ENCODE data around the gene ESPN.

ESPN gene

DNA sequence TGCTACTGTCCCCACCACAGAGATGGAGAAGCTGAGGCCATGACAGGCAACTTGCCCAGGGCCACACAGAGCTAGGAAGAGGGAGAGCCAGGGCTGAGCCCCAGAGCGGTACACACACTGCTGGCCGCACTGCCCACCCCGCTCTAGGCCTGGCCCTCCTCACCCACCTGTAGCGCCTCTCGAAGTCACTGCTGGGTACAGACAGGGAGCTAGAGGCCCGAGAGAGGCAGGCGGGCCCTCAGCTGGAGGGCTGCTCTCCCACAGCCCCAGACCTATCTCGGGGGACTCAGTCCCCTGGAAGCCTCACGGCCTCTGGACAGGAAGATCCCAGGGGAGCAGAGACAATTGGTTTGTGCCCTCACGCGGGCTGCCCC lies 84.2 kb downstream of the ESPN start:
- TF ChIP-seq, protein P1, sequence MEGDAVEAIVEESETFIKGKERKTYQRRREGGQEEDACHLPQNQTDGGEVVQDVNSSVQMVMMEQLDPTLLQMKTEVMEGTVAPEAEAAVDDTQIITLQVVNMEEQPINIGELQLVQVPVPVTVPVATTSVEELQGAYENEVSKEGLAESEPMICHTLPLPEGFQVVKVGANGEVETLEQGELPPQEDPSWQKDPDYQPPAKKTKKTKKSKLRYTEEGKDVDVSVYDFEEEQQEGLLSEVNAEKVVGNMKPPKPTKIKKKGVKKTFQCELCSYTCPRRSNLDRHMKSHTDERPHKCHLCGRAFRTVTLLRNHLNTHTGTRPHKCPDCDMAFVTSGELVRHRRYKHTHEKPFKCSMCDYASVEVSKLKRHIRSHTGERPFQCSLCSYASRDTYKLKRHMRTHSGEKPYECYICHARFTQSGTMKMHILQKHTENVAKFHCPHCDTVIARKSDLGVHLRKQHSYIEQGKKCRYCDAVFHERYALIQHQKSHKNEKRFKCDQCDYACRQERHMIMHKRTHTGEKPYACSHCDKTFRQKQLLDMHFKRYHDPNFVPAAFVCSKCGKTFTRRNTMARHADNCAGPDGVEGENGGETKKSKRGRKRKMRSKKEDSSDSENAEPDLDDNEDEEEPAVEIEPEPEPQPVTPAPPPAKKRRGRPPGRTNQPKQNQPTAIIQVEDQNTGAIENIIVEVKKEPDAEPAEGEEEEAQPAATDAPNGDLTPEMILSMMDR (IDR thresholded peaks at IDR 0.05; ENCODE audit: low read depth, low read length, missing control alignments), result no peak
- no peak for DNase-seq (ENCODE audit: extremely low read depth, low read depth)
- no peak overlapping the region for H3K4me3 ChIP-seq (replicated peaks; ENCODE audit: low read depth, low read length)

DNA sequence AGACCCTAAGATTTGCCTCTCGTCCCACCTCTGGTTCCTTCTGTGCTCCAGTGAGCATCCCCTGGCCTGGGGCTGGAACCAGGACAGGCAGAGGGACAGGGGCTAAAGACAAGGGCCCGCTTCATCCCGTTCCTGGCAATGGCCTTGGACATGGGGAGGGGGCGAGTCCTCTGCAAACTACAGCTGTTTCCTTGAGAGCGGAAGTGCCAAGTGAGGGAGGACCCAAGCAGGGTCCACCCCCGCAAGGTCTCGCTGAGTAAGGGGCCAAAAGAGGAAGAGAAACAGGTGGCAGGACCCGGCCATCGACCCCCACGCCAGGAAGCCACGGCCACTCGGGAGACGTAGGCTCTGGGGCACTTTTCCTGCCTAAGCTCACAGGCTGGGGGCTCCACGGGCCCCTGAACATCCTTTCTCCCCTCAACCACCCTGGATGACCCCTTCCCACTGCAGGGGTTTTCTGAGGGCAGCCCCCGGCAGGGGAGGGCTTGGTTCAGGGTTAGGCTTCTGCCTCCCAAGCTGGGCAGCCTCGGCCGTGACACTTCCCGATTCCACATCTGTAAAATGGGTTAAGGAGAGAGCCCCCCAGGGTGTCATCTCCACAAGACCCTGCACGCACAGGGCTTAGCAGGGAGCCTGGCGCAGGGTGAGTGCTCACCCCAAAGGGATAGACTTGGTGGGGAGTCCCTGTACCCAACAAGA lies 84.8 kb downstream of the ESPN start:
- no peak for DNase-seq (ENCODE audit: extremely low read depth, low read depth)
- TF ChIP-seq, protein P1 (IDR thresholded peaks at IDR 0.05; ENCODE audit: low read depth, low read length, missing control alignments), result no peak
- no peak overlapping the region for H3K4me3 ChIP-seq (replicated peaks; ENCODE audit: low read depth, low read length)

DNA sequence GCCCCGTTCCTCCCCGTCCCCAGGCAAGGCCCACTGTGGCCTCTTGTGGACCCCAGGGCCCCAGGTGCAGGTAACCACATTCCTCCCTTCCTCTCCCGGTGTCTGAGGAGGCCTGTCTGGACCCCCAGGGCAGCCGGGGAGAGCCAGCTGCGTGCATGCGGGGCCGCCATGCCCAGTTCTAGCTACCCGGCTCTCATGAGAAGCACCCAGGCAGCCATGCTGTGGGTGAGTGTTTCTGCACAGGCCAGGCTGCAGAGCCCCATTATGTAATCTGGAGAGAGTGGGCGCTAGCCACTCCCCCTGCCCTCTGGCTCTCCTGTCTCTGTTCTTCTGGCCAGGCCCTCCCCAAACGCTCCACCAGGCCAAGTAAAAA lies 85.3 kb downstream of the ESPN start:
- DNase-seq (ENCODE audit: extremely low read depth, low read depth), result no peak
- no peak overlapping the region for H3K4me3 ChIP-seq (replicated peaks; ENCODE audit: low read depth, low read length)
- TF ChIP-seq, protein P1 (IDR thresholded peaks at IDR 0.05; ENCODE audit: low read depth, low read length, missing control alignments), result no peak

DNA sequence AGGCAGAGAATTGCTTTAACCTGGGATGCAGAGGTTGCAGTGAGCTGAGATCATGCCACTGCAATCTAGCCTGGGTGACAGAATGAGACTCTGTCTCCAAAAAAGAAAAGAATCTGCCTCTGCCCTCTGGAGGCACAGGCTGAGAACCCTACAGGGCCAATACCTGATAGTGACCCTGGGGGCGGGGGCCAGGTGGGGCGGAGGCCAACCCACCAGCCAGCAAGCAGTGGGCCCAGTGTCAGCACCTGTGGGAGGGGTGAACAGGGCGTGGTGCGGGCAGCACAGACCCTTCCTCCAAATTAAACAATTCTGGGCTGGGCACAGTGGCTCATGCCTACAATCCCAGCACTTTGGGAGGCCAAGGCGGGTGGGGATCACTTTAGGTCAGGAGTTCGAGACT lies 85.9 kb downstream of the ESPN start:
- H3K4me3 ChIP-seq (replicated peaks; ENCODE audit: low read depth, low read length), result no peak overlapping the region
- TF ChIP-seq, protein P1 (IDR thresholded peaks at IDR 0.05; ENCODE audit: low read depth, low read length, missing control alignments), result no peak
- no peak for DNase-seq (ENCODE audit: extremely low read depth, low read depth)
